Neural progenitor cell (in vitro differentiated cells): ENCODE data around the gene FBXL17.

Experiments used
- CTCF ChIP-seq: fragments of 200-600 bp; sonication (generic); IDR thresholded peaks from 2 replicates; pipeline ENCODE4 v1.5.1; 2017; ENCODE audit warnings: antibody characterized with exemption, mild to moderate bottlenecking
- EZH2phosphoT487 ChIP-seq: fragments of 200-600 bp; sonication (generic); IDR thresholded peaks from 2 replicates; pipeline ENCODE4 v1.6.1; 2017; ENCODE audit warnings: antibody characterized with exemption

- TF ChIP-seq CTCF (no peak), EZH2phosphoT487 (no peak)
Measured at GRCh38 chr5:107900721-107901120, 481.2 kb downstream of the FBXL17 start.
